HL-60 (cell line): ENCODE measurements around the gene CLIP4.
A peak's percentile ranks its signal among the peaks of the same experiment; 100 is the strongest.

Experiments
- DNase-seq, 2 experiments: peaks; one replicate each; pipeline ENCODE4 v3.0.0-alpha.2; 2010 to 2020; ENCODE audit warnings: low read depth in 1 of 2, low spot score in 1 of 2
- H3K27ac ChIP-seq: fragments of 250-450 bp; sonication (Bioruptor Pico); replicated peaks from 2 replicates; pipeline ENCODE4 v1.5.1; 2020; ENCODE audit warnings: mild to moderate bottlenecking, moderate library complexity
- H3K27me3 ChIP-seq: fragments of 250-450 bp; sonication (Bioruptor Pico); 2 replicates; pipeline ENCODE4 v1.5.1; 2021; ENCODE audit warnings: mild to moderate bottlenecking, moderate library complexity; ENCODE audit not compliant: insufficient read depth, poor library complexity, severe bottlenecking
- H3K4me3 ChIP-seq: replicated peaks from 2 replicates; pipeline ENCODE4 v1.5.1; 2011; ENCODE audit warnings: mild to moderate bottlenecking, control low read depth, low read length; ENCODE audit not compliant: insufficient read depth
- GABPA ChIP-seq: IDR thresholded peaks from 2 replicates; pipeline ENCODE4 v1.6.1; 2012; ENCODE audit warnings: low read depth
- TF ChIP-seq, protein P1 (sequence below): IDR thresholded peaks from 2 replicates; pipeline ENCODE4 v1.6.1; 2012; ENCODE audit warnings: low read depth; ENCODE audit not compliant: insufficient replicate concordance
- TF ChIP-seq, protein P2 (sequence below): IDR thresholded peaks from one replicate; pipeline ENCODE4 v1.5.1; 2011; ENCODE audit warnings: low read length, control low read depth, inconsistent platforms; ENCODE audit not compliant: insufficient read depth

CLIP4 gene

DNA sequence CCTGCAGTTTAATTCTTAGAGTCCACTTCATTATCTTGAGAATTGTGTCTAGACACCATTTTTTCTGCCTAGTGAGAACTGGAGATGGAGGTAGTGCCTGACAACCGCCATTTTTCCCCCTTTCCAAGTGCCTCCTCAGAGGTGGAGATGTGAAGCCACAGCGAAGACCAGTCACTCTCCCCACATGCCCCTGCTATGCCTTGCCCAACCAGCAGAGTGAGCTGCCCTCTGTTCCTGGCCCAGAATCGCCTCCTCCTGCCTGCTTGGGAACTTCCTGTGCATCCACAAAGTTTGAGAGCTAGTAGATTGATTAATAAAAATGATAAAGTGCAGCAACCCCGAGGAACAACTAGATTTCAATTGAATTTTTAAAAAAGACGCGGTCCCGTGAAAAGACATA, 123.3 kb downstream of the CLIP4 start:
- Histone ChIP-seq H3K27me3 (peaks cover 2% of the 10 kb centered on the region), H3K27ac (no peak overlapping the region), H3K4me3 (no peak overlapping the region)
- peak in 1 of 2 experiments; percentile 18 for DNase-seq
- TF ChIP-seq, protein P1, sequence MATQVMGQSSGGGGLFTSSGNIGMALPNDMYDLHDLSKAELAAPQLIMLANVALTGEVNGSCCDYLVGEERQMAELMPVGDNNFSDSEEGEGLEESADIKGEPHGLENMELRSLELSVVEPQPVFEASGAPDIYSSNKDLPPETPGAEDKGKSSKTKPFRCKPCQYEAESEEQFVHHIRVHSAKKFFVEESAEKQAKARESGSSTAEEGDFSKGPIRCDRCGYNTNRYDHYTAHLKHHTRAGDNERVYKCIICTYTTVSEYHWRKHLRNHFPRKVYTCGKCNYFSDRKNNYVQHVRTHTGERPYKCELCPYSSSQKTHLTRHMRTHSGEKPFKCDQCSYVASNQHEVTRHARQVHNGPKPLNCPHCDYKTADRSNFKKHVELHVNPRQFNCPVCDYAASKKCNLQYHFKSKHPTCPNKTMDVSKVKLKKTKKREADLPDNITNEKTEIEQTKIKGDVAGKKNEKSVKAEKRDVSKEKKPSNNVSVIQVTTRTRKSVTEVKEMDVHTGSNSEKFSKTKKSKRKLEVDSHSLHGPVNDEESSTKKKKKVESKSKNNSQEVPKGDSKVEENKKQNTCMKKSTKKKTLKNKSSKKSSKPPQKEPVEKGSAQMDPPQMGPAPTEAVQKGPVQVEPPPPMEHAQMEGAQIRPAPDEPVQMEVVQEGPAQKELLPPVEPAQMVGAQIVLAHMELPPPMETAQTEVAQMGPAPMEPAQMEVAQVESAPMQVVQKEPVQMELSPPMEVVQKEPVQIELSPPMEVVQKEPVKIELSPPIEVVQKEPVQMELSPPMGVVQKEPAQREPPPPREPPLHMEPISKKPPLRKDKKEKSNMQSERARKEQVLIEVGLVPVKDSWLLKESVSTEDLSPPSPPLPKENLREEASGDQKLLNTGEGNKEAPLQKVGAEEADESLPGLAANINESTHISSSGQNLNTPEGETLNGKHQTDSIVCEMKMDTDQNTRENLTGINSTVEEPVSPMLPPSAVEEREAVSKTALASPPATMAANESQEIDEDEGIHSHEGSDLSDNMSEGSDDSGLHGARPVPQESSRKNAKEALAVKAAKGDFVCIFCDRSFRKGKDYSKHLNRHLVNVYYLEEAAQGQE: no peak
- TF ChIP-seq, protein P2, sequence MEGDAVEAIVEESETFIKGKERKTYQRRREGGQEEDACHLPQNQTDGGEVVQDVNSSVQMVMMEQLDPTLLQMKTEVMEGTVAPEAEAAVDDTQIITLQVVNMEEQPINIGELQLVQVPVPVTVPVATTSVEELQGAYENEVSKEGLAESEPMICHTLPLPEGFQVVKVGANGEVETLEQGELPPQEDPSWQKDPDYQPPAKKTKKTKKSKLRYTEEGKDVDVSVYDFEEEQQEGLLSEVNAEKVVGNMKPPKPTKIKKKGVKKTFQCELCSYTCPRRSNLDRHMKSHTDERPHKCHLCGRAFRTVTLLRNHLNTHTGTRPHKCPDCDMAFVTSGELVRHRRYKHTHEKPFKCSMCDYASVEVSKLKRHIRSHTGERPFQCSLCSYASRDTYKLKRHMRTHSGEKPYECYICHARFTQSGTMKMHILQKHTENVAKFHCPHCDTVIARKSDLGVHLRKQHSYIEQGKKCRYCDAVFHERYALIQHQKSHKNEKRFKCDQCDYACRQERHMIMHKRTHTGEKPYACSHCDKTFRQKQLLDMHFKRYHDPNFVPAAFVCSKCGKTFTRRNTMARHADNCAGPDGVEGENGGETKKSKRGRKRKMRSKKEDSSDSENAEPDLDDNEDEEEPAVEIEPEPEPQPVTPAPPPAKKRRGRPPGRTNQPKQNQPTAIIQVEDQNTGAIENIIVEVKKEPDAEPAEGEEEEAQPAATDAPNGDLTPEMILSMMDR: peak; percentile 49
- no peak for TF ChIP-seq GABPA
